ENCODE measurements around the gene PTPN6. TPM values are rescaled to one million over a fixed set of nuclear protein-coding genes. Genes with fewer than 3 reads are reported as not detected.

The PTPN6 gene
- total RNA-seq, 2 experiments from 2014 or later = 354 to 397 TPM

- no peaks in the 10 kb centered on the region for H3K9me3 Mint-ChIP-seq (ENCODE audit: insufficient read depth)
- DNase-seq (no peak), ATAC-seq (no peak)
- no peak overlapping the region for H3K27ac Mint-ChIP-seq
- POLR2A ChIA-PET = interaction anchor here (0.8 to 2.1 kb wide), 4 partner anchors 9 to 219 kb away, joined by 3 to 5 read pairs (median 4); partner anchors contain the start of genes C12orf57 and RNU7-1
- CTCF ChIA-PET = interaction anchor here (1.3 to 5.4 kb wide), 3 partner anchors 12 to 135 kb away, joined by 4 to 23 read pairs (median 9); partner anchors contain the start of gene LPCAT3
- H3K36me3 Mint-ChIP-seq (ENCODE audit: low read depth) = peaks cover 69% of the 10 kb centered on the region
- no peaks in the 10 kb centered on the region for H3K27me3 Mint-ChIP-seq (ENCODE audit: low read depth)
- H3K4me3 Mint-ChIP-seq = no peak overlapping the region
- H3K4me1 Mint-ChIP-seq (ENCODE audit: low read depth) = peaks cover 29% of the 10 kb centered on the region
Measured at GRCh38 chr12:6977653-6978052, 26.5 kb downstream of the PTPN6 start.

- Mint-ChIP-seq H3K4me1 (ENCODE audit: low read depth) (peaks cover 25% of the 10 kb centered on the region), H3K36me3 (ENCODE audit: low read depth) (peaks cover 69% of the 10 kb centered on the region), H3K27me3 (ENCODE audit: low read depth) (no peaks in the 10 kb centered on the region), H3K9me3 (ENCODE audit: insufficient read depth) (no peaks in the 10 kb centered on the region), H3K4me3 (no peak overlapping the region), H3K27ac (no peak overlapping the region)
- DNase-seq (no peak), ATAC-seq (no peak)
- ChIA-PET CTCF (interaction anchor here (1.3 to 5.4 kb wide), 3 partner anchors 13 to 134 kb away, joined by 4 to 23 read pairs (median 9); partner anchors contain the start of gene LPCAT3), POLR2A (interaction anchor here (0.8 to 2.1 kb wide), 4 partner anchors 9 to 219 kb away, joined by 3 to 5 read pairs (median 4); partner anchors contain the start of genes C12orf57 and RNU7-1)
Measured at GRCh38 chr12:6978188-6978587, 27.0 kb downstream of the PTPN6 start.

- Mint-ChIP-seq H3K36me3 (ENCODE audit: low read depth) (peaks cover 70% of the 10 kb centered on the region), H3K27me3 (ENCODE audit: low read depth) (no peaks in the 10 kb centered on the region), H3K9me3 (ENCODE audit: insufficient read depth) (no peaks in the 10 kb centered on the region), H3K27ac (no peak overlapping the region), H3K4me3 (no peak overlapping the region), H3K4me1 (ENCODE audit: low read depth) (peaks cover 22% of the 10 kb centered on the region)
- ChIA-PET POLR2A (interaction anchor here (0.8 to 2.1 kb wide), 2 partner anchors 35 to 220 kb away, joined by 3 to 5 read pairs; partner anchors contain the start of genes C12orf57 and RNU7-1), CTCF (interaction anchor here (5.4 kb wide), 1 partner anchor 13 kb away, joined by 23 read pairs; no protein-coding TSS in a partner anchor)
- no peak for ATAC-seq
- DNase-seq = no peak
Measured at GRCh38 chr12:6978611-6979011, 27.5 kb downstream of the PTPN6 start.

- DNase-seq (no peak), ATAC-seq (no peak)
- Mint-ChIP-seq H3K9me3 (ENCODE audit: insufficient read depth) (no peaks in the 10 kb centered on the region), H3K4me3 (no peak overlapping the region), H3K27me3 (ENCODE audit: low read depth) (no peaks in the 10 kb centered on the region), H3K36me3 (ENCODE audit: low read depth) (peaks cover 65% of the 10 kb centered on the region), H3K4me1 (ENCODE audit: low read depth) (peaks cover 18% of the 10 kb centered on the region), H3K27ac (peak overlapping the region; percentile 60)
- ChIA-PET CTCF (interaction anchor here (5.4 kb wide), 1 partner anchor 14 kb away, joined by 23 read pairs; no protein-coding TSS in a partner anchor), POLR2A (interaction anchor here (2.1 kb wide), 1 partner anchor 35 kb away, joined by 5 read pairs; the partner anchor contains the start of genes C12orf57 and RNU7-1)
Measured at GRCh38 chr12:6979021-6979420, 27.9 kb downstream of the PTPN6 start.

GRCh38 chr12:6979453-6979852, 28.3 kb downstream of the PTPN6 start:
- no peak overlapping the region for H3K4me3 Mint-ChIP-seq
- peaks cover 62% of the 10 kb centered on the region for H3K36me3 Mint-ChIP-seq (ENCODE audit: low read depth)
- no peaks in the 10 kb centered on the region for H3K9me3 Mint-ChIP-seq (ENCODE audit: insufficient read depth)
- DNase-seq (no peak), ATAC-seq (no peak)
- peaks cover 15% of the 10 kb centered on the region for H3K4me1 Mint-ChIP-seq (ENCODE audit: low read depth)
- POLR2A ChIA-PET = interaction anchor here (2.1 kb wide), 1 partner anchor 36 kb away, joined by 5 read pairs; the partner anchor contains the start of genes C12orf57 and RNU7-1
- H3K27ac Mint-ChIP-seq = peak overlapping the region; percentile 60
- CTCF ChIA-PET = no interaction called here
- H3K27me3 Mint-ChIP-seq (ENCODE audit: low read depth) = no peaks in the 10 kb centered on the region

- Mint-ChIP-seq H3K9me3 (ENCODE audit: insufficient read depth) (no peaks in the 10 kb centered on the region), H3K4me3 (no peak overlapping the region), H3K27ac (no peak overlapping the region), H3K4me1 (ENCODE audit: low read depth) (peaks cover 11% of the 10 kb centered on the region), H3K27me3 (ENCODE audit: low read depth) (no peaks in the 10 kb centered on the region), H3K36me3 (ENCODE audit: low read depth) (peaks cover 58% of the 10 kb centered on the region)
- ATAC-seq (no peak), DNase-seq (no peak)
- ChIA-PET CTCF (no interaction called here), POLR2A (no interaction called here)
Measured at GRCh38 chr12:6980075-6980474, 28.9 kb downstream of the PTPN6 start.

GRCh38 chr12:6980740-6981139, 29.6 kb downstream of the PTPN6 start:
- POLR2A ChIA-PET = no interaction called here

GRCh38 chr12:6981152-6982052, 30.2 kb downstream of the PTPN6 start:
- H3K9me3 Mint-ChIP-seq (ENCODE audit: insufficient read depth) = no peaks in the 10 kb centered on the region
- no peaks in the 10 kb centered on the region for H3K27me3 Mint-ChIP-seq (ENCODE audit: low read depth)
- no peak for DNase-seq
- ATAC-seq = no peak
- ChIA-PET CTCF (no interaction called here), POLR2A (interaction anchor here (1.0 kb wide), 1 partner anchor 38 kb away, joined by 3 read pairs; the partner anchor contains the start of genes C12orf57 and RNU7-1)
- H3K4me3 Mint-ChIP-seq = no peak overlapping the region
- peaks cover 47% of the 10 kb centered on the region for H3K36me3 Mint-ChIP-seq (ENCODE audit: low read depth)
- H3K27ac Mint-ChIP-seq = no peak overlapping the region
- no peaks in the 10 kb centered on the region for H3K4me1 Mint-ChIP-seq (ENCODE audit: low read depth)

More at GRCh38 chr12:6980740-6981139, 29.6 kb downstream of the PTPN6 start:
- H3K4me1 Mint-ChIP-seq (ENCODE audit: low read depth) = peaks cover 4% of the 10 kb centered on the region
- H3K27ac Mint-ChIP-seq = no peak overlapping the region
- no peaks in the 10 kb centered on the region for H3K9me3 Mint-ChIP-seq (ENCODE audit: insufficient read depth)
- H3K36me3 Mint-ChIP-seq (ENCODE audit: low read depth) = peaks cover 51% of the 10 kb centered on the region
- DNase-seq = no peak
- no peak for ATAC-seq
- CTCF ChIA-PET = no interaction called here
- no peak overlapping the region for H3K4me3 Mint-ChIP-seq
- no peaks in the 10 kb centered on the region for H3K27me3 Mint-ChIP-seq (ENCODE audit: low read depth)

- H3K9me3 Mint-ChIP-seq (ENCODE audit: insufficient read depth) = no peaks in the 10 kb centered on the region
- H3K27me3 Mint-ChIP-seq (ENCODE audit: low read depth) = no peaks in the 10 kb centered on the region
- H3K27ac Mint-ChIP-seq = no peak overlapping the region
- no peaks in the 10 kb centered on the region for H3K4me1 Mint-ChIP-seq (ENCODE audit: low read depth)
- DNase-seq = no peak
- no peak overlapping the region for H3K4me3 Mint-ChIP-seq
- ChIA-PET POLR2A (interaction anchor here (0.9 kb wide), 1 partner anchor 38 kb away, joined by 3 read pairs; no protein-coding TSS in a partner anchor), CTCF (interaction anchor here (1.2 kb wide), 1 partner anchor 23 kb away, joined by 3 read pairs; no protein-coding TSS in a partner anchor)
- peaks cover 41% of the 10 kb centered on the region for H3K36me3 Mint-ChIP-seq (ENCODE audit: low read depth)
- ATAC-seq = no peak
Measured at GRCh38 chr12:6982532-6982931, 31.4 kb downstream of the PTPN6 start.

GRCh38 chr12:6987956-6988553, 36.9 kb downstream of the PTPN6 start:
- H3K4me3 Mint-ChIP-seq = no peak overlapping the region
- no peaks in the 10 kb centered on the region for H3K27me3 Mint-ChIP-seq (ENCODE audit: low read depth)
- H3K4me1 Mint-ChIP-seq (ENCODE audit: low read depth) = no peaks in the 10 kb centered on the region
- H3K27ac Mint-ChIP-seq = no peak overlapping the region
- ATAC-seq = no peak
- DNase-seq = no peak
- CTCF ChIA-PET = no interaction called here
- H3K36me3 Mint-ChIP-seq (ENCODE audit: low read depth) = peaks cover 24% of the 10 kb centered on the region
- no peaks in the 10 kb centered on the region for H3K9me3 Mint-ChIP-seq (ENCODE audit: insufficient read depth)
- POLR2A ChIA-PET = no interaction called here

- peaks cover 30% of the 10 kb centered on the region for H3K36me3 Mint-ChIP-seq (ENCODE audit: low read depth)
- peak; percentile 27 for ATAC-seq
- H3K4me1 Mint-ChIP-seq (ENCODE audit: low read depth) = no peaks in the 10 kb centered on the region
- H3K4me3 Mint-ChIP-seq = no peak overlapping the region
- no peak overlapping the region for H3K27ac Mint-ChIP-seq
- ChIA-PET CTCF (interaction anchor here (1.2 kb wide), 1 partner anchor 117 kb away, joined by 3 read pairs; no protein-coding TSS in a partner anchor), POLR2A (no interaction called here)
- DNase-seq = no peak
- no peaks in the 10 kb centered on the region for H3K9me3 Mint-ChIP-seq (ENCODE audit: insufficient read depth)
- no peaks in the 10 kb centered on the region for H3K27me3 Mint-ChIP-seq (ENCODE audit: low read depth)
Measured at GRCh38 chr12:6996040-6996441, 44.9 kb downstream of the PTPN6 start.
